ENCODE results near the gene BCL3.
"Not testable (repeated sequence)": the region's sequence is repeated elsewhere in the genome, so short reads cannot be mapped to it uniquely, and the experiment has no call there.

The BCL3 gene

DNA sequence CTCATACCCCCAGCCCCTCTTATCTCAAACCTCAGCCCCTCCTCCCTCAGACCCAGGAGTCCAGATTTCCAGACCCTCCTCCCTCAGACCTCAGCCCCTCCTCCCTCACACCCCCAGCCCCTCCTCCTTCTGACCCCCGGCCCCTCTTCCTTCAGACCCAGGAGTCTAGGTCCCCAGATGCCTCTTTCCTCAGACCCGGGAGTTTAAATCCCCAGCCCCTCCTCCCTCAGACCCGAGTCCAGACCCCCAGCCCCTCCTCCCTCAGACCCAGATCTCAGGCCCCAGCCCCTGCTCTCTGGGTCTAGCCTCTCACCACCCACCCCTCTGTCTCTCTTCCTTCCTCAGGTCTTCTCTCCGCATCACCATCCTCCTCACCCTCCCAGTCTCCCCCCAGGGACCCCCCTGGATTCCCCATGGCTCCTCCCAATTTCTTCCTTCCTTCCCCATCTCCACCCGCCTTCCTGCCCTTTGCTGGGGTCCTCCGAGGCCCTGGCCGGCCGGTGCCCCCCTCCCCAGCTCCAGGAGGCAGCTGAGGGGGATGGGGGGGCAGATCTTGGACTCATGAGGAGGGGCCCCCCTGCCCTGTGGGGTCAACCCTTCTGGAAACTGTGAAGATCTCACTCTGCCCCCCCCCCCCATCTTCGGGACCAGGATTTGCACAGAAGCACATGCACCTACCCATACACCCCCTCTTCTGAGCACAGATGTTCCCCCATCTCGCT lies 10.7 kb downstream of the BCL3 start:
- DNase-seq, result no peak

DNA sequence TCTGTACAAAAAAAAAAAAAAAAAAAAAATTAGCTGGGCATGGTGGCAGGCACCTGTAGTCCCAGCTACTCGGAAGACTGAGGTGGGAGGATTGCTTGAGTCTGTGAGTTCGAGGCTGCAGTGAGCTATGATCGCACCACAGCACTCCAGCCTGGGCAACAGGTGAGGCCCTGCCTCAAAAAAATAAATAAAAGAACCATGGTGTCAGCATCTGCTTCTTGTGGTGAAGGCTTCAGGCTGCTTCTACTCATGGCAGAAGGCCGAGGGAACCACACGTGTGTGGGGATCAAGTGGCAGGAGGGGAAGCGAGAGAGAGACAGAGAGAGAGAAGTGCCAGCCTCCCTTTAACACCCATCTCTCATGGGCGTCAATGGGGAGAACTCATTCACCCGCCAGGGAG lies 13.5 kb downstream of the BCL3 start:
- no peak for DNase-seq

DNA sequence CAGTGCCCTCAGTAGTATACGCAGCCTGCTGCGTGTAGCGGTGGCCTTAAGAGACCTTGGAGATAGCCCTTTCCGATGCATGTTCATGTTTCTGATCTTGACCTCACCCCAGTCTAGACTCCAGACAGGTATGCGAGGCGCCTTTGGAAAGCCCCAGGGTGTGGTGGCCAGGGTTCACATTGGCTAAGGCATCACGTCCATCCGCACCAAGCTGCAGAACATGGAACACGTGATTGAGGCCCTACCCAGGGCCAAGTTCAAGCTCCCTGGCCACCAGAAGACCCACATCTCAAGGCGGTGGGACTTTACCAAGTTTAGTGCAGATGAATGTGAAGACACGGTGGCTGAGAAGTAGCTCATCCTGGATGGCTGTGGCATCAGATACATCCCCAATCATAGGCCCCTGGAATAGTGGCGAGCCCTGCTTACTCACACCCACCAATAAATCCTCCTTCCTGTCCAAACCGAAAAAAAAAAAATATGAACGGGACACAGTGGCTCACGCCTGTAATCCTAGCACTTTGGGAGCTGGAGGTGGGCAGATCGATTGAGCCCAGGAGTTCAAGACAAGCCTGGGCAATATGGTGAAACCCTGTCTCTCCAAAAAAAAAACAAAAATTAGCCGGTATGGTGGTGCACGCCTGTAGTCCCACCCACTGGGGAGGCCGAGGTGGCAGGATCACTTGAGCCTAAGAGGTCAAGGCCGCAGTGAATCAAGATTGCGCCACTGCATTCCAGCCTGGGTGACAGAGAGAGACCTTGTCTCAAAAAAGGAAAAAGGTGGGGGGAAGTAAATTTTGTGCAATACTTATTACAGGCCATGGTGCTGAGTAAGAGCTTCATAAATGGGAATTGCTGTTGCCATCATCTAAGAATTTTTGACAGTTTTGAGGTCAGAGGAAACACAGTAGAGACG lies 16.8 kb downstream of the BCL3 start:
- DNase-seq, result no peak

DNA sequence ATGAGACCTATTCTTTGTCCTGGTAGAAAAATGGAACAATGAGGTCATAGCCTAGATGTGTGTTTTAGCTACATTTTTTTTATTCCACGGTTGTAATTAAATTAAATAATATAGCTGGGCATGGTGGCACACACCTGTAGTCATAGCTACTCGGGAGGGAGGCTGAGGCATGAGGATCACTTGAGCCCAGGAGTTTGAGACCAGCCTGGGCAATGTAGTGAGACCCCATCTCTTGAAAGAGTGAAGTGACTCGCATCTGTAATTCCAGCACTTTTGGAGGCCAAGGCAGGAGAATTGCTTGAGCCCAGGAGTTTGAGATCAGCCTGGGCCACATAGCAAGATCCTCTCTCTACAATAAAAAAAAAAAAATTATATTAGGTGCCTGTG lies 17.4 kb downstream of the BCL3 start:
- no peak for DNase-seq

DNA sequence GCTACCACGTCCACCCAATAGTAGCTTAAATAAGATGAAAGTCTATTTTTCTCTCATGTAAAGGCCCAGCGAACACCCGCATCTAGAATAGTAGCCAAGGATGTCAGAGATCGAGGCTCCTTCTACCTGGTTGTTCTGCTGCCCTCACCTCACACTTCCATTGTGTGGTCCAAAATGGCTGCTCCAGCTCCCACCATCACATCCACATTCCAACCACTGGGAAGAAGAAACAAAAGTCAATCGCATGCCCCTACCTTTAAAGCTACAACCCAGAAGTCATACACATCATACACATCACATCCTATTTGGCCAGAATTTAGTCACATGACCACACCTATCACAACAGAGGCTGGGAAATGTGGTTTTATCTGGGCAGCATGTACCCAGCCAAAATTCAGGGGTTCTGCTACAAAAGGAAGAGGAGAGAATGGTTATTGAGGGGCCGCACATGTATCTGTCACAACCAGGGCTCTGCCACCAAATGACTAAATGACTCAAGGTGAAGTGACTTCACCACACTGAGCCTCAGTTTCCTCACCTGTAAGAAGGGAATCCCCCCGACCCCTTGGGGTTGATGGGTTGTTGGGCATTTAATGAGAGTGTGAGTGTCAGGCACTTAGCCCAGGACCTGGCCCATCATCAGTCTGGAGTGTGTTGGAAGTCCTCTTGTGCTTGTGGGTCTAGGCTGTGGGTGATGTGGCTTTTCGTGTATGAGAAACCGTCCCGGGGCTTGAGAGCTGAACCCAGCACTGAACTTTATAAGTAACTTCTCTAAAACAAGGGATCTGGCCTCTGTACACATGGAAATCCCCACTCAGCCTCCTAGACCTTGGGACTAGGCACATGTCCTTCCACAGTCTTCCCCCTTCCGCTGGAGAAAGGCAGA lies 19.0 kb downstream of the BCL3 start:
- no peak for DNase-seq

DNA sequence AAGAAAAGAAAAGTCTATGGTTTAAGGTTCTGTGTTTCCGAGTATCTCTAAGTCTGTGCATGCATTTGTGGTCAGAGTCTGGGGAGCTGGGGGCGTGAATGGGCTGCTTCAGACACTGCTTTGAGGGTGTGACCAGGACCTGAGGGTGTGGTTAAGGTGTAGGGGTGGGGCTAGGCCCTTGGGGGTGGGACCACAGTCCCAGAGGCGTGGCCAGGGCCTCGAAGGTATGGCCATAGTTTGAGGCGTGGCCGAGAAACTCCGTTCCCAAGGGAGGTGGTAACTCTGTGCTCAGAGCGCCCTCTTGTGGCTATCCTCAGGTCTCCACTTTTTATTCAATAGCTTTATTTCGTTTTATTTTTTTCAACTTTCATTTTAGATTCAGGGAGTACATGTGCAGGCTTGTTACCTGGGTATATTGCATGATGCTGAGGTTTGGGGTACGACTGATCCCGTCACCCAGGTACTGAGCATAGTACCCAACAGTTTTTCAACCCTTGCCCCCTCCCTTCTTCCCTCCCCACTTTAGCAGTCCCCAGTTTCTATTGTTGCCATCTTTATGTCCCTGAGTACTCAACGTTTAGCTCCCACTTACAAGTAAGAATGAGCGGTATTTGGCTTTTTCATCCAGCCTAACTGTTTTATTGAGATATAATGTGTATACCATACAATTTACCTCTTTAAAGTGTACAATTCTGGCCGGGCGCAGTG lies 22.2 kb downstream of the BCL3 start:
- DNase-seq, result peak; percentile 87

DNA sequence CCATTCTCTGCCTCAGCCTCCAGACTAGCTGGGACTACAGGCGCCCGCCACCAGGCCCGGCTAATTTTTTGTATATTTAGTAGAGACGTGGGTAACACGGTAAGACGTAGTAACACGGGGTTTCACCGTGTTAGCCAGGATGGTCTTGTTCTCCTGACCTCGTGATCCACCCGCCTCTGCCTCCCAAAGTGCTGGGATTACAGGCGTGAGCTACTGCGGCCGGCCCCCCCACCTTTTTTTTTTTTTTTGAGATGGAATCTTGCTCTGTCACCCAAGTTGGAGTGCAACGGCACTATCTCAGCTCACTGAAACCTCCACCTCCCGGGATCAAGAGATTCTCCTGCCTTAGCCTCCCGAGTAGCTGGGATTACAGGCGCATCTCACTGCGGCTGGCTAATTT lies 23.6 kb downstream of the BCL3 start:
- not testable (repeated sequence) for DNase-seq

DNA sequence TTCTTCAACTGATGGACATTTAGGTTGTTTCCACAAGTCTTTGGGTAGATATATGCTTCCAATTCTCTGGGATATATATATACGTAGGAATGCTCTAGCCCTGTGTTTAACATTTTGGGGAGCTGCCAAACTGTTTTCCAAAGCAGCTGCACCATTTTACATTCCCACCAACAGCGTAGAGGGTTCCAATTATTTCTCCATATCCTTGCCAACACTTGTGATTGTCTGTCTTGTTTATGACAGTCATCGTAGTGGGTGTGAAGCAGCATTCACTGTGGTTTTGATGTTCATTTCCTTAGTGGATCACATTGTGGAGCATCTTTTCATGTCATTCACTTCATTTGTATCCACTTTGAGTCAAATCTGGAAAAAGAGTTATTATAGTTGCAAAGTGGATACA lies 24.5 kb downstream of the BCL3 start:
- no peak for DNase-seq

DNA sequence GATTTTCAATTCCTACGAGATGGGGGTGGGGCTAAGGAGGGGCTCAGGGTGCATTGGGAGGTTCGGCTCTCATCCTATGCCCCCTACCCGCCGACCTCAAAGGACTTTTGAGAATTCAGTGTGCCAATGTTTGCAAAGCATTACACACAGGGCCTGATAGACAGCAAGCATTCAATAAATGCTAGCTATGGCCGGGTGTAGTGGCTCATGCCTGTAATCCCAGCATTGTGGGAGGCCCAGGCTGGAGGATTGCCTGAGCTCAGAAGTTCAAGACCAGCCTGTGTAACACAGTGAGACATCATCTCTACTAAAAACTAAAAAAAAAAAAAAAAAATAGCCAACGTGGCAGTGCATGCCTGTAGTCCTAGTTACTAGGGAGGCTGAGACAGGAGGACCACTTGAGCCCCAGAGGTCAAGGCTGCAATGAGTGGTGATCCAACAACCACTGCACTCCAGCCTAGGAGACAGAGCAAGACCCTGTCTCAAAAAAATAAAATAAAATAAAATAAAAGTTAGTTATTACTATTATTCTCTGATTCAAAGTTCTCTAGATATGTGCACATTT lies 27.2 kb downstream of the BCL3 start:
- DNase-seq, result no peak

DNA sequence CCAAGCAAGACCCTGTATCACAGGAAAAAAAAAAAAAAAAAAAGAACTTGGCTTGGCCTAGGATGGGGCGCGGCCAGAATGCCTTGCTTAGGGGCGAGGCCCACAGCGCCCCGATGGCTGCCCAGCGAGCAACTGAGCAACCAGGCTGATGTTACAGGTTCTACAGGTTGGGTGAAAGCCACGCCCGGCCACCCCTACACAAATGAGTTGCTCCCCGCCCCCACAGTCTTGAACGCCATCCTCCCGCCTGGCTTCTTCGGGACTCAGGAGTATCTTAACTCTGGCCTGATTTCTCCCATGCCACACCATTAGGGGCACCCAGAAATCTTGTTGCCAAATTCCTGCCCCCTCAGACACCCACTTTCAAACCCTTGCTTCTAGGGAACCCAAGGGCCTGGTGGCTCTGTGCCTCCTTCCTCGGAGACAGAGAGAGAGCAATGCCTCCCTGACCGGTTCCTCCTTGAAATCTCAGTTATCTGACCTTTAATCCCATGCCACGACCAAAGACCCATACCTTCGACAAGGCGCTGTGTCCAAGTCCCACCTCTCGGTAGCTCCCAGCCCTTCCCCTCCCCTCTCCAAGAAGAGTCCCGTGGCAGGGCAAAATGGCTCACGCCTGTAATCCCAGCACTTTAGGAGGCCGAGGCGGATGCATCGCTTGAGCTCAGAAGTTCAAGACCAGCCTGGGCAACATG lies 28.0 kb downstream of the BCL3 start:
- no peak for DNase-seq

DNA sequence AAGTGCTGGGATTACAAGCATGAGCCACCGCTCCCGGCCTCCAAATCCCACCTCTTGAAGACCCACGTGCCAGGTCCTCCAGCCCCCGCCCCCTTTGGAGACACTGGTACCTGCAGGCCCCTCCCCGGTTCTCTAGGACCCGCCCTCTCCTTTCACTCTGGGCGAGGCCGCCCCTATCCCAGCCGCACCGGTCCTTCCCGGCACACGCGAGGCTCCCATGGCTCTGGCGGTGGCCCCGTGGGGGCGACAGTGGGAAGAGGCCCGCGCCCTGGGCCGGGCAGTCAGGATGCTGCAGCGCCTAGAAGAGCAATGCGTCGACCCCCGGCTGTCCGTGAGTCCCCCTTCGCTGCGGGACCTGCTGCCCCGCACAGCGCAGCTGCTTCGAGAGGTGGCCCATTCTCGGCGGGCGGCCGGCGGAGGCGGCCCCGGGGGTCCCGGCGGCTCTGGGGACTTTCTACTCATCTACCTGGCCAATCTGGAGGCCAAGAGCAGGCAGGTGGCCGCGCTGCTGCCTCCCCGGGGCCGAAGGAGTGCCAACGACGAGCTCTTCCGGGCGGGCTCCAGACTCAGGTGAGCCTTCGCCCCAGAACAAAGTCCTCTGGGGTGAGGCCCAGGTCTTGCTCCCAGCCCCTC lies 29.3 kb downstream of the BCL3 start, which contains the start of gene CBLC:
Gene CBLC (plus strand): TSS at position 176 of the 633 bp plus-strand sequence. CDS start 42 bp downstream, at position 218.
- no peak for DNase-seq

DNA sequence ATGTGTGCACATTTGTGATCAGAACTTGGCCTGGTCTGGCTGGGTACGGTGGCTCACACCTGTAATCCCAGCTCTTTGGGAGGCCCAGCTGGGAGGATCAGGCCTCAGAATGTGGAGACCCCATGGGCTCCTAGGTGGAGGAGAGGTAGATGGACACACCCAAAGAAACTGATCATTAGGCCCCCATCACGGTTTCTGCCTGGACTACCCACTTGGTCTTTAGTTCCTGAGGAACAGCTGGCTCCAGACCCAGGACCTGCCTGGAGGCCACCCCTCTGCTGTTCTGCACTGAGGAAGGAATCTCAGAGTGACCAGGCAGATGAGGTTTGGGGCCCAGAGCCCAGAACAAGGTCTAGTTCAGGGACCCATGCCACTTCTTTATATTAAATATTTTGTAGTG lies 30.6 kb downstream of the BCL3 start:
- DNase-seq, result no peak

DNA sequence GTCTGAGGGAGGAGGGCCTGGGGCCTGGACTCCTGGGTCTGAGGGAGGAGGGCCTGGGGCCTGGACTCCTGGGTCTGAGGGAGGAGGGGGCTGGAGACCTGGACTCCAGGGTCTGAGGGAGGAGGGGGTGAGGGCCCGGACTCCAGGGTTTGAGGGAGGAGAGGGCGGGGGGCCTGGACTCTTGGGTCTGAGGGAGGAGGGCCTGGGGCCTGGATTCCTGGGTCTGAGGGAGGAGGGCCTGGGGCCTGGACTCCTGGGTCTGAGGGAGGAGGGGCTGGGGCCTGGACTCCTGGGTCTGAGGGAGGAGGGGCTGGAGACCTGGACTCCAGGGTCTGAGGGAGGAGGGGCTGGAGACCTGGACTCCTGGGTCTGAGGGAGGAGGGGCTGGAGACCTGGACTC lies 33.2 kb downstream of the BCL3 start:
- DNase-seq, result not testable (repeated sequence)

DNA sequence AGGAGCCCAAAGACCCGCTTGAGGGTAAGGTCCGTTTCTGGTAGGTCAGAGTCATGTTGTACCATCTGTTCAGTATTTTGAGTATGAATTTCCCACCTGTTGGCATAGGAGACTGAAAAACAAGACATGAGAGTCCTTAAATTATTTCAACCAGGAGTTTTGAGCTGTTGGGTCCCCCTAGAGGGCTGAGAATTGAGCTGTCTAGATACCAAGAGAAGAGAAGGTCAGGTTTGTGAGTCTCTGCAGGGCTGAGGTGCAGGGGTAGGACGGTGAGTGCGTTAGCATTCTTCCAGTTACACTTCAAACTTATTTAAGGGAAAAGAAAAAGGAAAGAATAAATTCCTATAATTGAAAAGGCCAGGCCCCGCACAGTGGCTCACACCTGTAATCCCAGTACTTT lies 34.2 kb downstream of the BCL3 start:
- DNase-seq, result no peak

DNA sequence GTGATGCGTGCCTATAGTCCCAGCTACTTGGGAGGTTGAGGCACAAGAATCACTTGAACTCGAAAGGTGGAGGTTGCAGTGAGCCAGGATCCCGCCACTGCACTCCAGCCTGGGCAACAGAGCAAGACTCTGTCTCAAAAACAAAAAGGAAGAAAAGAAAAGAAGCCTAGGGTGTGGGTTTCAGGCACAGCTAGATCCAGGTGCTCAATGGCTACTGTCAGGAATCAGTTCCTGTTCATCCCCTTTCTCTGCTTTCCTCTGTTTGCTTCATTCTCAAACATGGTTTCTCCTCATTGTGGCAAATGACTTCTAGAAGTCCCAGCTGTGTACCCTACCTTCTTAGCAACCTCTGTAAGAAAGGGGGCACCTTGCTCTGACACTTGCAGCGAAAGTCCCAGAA lies 35.0 kb downstream of the BCL3 start:
- DNase-seq, result no peak

DNA sequence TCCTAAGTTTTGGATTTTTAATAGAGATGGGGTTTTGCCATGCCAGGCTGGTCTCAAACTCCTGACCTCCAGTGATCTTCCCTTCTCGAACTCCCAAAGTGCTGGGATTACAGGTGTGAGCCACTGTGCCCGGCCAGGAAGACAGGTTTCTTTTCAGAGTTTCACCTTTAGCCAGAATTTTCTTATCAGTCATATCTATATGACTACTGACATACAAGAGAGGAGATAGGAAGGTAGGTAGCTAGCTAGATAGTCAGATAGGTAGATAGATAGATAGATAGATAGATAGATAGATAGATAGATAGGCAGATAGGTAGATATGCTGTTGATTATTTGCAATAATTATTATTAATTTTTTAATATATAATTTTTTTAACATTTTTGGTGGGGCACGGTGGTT lies 36.8 kb downstream of the BCL3 start:
- no peak for DNase-seq

DNA sequence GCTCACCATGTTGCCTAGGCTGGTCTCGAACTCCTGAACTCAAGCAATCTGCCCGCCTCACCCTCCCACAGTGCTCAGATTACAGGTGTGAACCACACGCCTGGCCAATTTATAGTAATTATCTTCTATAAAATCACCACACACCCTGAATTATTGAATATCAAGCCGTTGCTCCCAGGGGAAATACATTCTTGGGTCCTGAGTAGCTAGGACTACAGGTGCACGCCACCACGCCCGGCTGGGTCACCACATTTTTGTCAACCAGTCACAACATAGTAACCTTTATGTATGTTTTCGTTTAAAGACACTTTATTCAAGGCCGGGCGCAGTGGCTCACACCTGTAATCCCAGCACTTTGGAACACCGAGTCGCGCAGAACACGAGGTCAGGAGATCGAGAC lies 37.5 kb downstream of the BCL3 start:
- DNase-seq, result no peak

DNA sequence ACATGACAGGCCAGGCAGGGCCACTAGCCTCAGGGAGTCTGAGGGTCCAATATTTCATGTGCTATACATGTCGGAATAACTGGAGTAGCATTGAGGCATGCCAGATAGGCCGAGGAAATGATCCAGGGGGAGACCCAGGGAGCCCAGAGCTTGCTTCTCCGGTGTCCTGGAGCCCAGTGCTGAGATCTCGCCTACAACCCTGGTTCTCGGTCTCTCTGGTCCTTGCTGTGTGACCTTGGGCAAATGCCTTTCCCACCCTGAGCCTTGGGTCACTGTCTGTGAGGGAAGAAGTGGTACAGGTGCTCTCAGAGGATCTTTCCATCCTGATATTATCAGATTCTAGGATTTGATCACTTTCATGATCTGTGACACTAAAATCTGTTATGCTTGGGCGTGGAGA lies 40.5 kb downstream of the BCL3 start:
- no peak for DNase-seq

DNA sequence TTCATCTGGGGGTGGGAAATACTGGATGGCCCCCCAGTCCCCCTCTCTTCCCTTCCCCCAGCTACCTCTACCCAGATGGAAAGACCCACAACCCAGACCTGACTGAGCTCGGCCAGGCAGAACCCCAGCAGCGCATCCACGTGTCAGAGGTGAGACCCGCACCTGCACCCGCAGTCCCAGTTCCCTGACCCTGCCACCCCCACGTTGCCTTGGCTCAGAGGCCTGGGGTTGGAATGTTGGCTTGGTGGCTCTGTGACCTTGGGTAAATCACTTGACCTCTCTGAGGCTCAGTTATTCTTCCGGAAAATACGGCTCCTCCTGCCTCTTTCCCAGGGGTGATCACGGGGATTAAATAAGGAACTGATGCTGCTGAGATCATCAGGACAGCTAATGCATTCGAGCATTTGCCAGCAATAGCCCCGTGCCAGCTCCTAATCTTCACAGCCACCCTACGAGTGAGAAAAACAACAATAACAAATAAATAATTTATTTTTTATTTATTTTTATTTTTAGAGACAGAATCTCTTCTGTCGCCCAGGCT lies 41.5 kb downstream of the BCL3 start:
- DNase-seq, result no peak

DNA sequence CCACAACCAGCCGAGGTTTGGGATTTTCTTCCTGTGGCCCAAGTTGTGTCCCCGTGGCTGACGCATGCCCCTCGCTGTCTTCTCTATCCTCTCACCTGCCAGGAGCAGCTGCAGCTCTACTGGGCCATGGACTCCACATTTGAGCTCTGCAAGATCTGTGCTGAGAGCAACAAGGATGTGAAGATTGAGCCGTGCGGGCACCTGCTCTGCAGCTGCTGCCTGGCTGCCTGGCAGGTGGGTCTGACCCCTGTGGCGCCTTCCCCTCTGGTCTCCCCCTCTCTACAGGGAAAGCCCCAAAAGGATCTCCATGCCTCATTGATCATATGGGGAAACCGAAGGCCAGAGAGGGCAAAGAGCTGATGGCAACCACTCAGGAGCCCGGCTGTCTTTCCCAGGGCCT lies 43.8 kb downstream of the BCL3 start:
- no peak for DNase-seq
